ENCODE data around the gene AUH. TPM values are rescaled to one million over a fixed set of nuclear protein-coding genes. Genes with fewer than 3 reads are reported as not detected.

AUH gene
- total and polyA plus RNA-seq, 12 donors: 16.3 to 56.3 (median 44.2) TPM

DNA sequence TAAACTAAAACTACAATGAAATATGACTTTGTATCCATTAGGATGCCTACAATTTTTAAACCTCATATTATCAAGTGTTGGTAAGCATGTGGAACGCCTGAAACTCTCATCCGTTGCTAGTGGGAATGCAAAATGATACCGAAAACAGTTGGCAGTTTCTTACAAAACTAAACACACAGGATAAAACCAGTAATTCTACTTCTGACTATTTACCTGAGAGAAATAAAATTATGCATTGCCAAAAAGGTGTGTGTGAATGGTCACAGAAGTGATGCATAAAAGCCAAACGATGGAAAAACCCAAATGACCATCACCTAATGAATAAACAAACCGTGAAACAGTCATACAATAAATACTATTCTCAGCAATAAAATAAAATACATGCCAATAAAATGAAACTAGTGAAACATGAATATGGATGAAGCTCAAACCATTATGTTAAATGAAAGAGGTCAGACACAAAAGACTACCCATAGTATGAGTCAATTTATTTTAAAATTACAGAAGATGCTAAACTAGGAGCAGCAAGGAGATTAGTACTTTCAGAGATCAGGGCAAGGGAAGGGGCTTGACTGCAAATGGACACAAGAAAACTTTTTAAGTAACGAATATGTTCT, 13.4 kb downstream of the AUH start:
- Histone ChIP-seq H3K36me3 (peaks cover 0 to 58% (median 7%) of the 10 kb centered on the region in 9 donors), H3K27me3 (no peaks in the 10 kb centered on the region), H3K27ac (no peak overlapping the region), H3K9me3 (no peaks in the 10 kb centered on the region), H3K4me1 (no peaks in the 10 kb centered on the region), H3K4me3 (no peak overlapping the region)
- ATAC-seq (no peak), DNase-seq (no peak)
- TF ChIP-seq, protein P1, sequence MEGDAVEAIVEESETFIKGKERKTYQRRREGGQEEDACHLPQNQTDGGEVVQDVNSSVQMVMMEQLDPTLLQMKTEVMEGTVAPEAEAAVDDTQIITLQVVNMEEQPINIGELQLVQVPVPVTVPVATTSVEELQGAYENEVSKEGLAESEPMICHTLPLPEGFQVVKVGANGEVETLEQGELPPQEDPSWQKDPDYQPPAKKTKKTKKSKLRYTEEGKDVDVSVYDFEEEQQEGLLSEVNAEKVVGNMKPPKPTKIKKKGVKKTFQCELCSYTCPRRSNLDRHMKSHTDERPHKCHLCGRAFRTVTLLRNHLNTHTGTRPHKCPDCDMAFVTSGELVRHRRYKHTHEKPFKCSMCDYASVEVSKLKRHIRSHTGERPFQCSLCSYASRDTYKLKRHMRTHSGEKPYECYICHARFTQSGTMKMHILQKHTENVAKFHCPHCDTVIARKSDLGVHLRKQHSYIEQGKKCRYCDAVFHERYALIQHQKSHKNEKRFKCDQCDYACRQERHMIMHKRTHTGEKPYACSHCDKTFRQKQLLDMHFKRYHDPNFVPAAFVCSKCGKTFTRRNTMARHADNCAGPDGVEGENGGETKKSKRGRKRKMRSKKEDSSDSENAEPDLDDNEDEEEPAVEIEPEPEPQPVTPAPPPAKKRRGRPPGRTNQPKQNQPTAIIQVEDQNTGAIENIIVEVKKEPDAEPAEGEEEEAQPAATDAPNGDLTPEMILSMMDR (IDR thresholded peaks at IDR 0.05): no peak
- intact Hi-C loops (cut with DNase I): no loop called here
- 85% methylated on average over 6 of the region's 6 CpGs for WGBS, 2 donors

DNA sequence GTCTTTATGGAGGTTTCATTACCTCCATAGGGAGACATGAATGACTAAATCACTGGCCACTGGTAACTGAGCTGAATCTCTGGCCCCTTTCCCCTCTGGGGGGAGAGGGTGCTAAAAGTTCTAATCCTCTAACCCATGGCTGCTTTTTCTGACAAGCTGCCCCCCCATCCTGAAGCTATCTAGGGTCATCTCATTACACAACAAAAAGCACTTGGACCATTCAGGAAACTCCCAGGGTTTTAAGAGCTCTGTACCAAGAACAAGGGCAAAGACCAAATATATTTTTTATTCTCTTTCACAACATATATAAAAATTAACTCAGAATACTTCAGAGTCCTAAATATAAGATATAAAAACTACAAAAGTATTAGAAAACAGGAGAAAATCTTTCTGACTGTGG, 14.3 kb downstream of the AUH start:
- no peak overlapping the region for H3K27ac ChIP-seq
- ATAC-seq (no peak), DNase-seq (no peak)
- TF ChIP-seq, protein P1 (IDR thresholded peaks at IDR 0.05): no peak
- intact Hi-C loops (cut with DNase I): no loop called here
- peaks cover 0 to 3% (median 0%) of the 10 kb centered on the region in 11 donors for H3K9me3 ChIP-seq
- no peak overlapping the region for H3K4me3 ChIP-seq
- H3K36me3 ChIP-seq: peaks cover 0 to 55% (median 13%) of the 10 kb centered on the region in 9 donors
- H3K4me1 ChIP-seq: no peaks in the 10 kb centered on the region
- H3K27me3 ChIP-seq: no peaks in the 10 kb centered on the region

DNA sequence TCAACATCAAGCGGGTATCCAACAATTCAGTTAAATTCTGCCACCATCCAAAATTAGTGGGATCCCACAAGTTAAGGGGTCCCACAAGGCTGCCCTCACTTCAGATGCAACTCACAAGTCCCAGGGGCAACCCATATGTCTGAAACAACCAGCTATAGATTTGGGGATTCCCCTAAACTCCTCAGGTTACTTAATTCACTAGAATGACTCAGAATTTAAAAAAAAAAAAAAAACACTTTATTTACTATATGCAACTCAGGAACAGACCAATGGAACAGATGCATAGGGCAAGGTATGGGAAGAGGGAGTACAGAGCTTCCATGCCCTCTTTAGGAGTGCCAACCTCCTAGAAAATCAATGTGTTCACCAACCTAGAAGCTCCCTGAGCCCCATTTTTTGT, 15.1 kb downstream of the AUH start:
- intact Hi-C loops (cut with DNase I): no loop called here
- H3K4me3 ChIP-seq: no peak overlapping the region
- H3K36me3 ChIP-seq: peaks cover 0 to 55% (median 13%) of the 10 kb centered on the region in 9 donors

DNA sequence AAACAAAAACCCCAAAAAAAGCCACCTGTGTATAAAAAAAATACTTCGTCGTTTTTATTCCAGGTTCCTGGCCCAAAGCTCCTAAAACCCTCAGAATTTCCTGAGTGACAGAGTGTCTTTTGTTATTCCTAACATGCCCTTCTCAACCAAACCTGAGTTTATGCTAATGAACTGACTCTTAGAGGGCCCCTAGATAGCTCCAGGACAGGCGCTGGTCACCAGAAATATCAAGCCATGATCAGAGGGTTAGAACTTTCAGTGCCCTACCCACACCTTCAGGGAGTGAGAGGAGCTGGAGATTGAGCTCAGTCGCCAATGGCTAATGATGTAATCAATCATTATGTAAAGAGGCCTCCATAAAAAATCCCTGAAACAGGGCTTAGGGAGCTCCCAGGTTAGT, 15.7 kb downstream of the AUH start:
- intact Hi-C loops (cut with DNase I): no loop called here
- Histone ChIP-seq H3K4me3 (no peak overlapping the region), H3K36me3 (peaks cover 0 to 55% (median 10%) of the 10 kb centered on the region in 9 donors), H3K4me1 (peaks cover 0 to 8% (median 4%) of the 10 kb centered on the region in 9 donors), H3K27ac (no peak overlapping the region), H3K9me3 (peaks cover 0 to 9% (median 0%) of the 10 kb centered on the region in 11 donors), H3K27me3 (no peaks in the 10 kb centered on the region)
- TF ChIP-seq, protein P1 (IDR thresholded peaks at IDR 0.05): no peak
- ATAC-seq: no peak
- DNase-seq: no peak
- WGBS, 2 donors: 79 to 93% methylated on average over 4 of the region's 4 CpGs

More for the DNA sequence above, 15.1 kb downstream of the AUH start:
- no peak for DNase-seq
- 100% methylated on average over 1 of the region's 1 CpG for WGBS, 2 donors
- Histone ChIP-seq H3K9me3 (peaks cover 0 to 9% (median 0%) of the 10 kb centered on the region in 11 donors), H3K4me1 (peaks cover 0 to 2% (median 0%) of the 10 kb centered on the region in 9 donors), H3K27ac (no peak overlapping the region), H3K27me3 (no peaks in the 10 kb centered on the region)
- TF ChIP-seq, protein P1 (IDR thresholded peaks at IDR 0.05): no peak
- no peak for ATAC-seq

Data from heart right ventricle (tissue), 16 donors.